Neural cell (in vitro differentiated cells): ENCODE data around the gene SLC6A6.

Experiments
- CTCF ChIP-seq: fragments of 450-650 bp; IDR thresholded peaks from 2 replicates; pipeline ENCODE4 v1.5.1; 2014; ENCODE audit warnings: antibody characterized with exemption, mild to moderate bottlenecking, moderate library complexity; ENCODE audit not compliant: poor library complexity, severe bottlenecking
- EP300 ChIP-seq: fragments of 450-650 bp; conservative IDR thresholded peaks from 2 replicates; pipeline ENCODE4 v1.6.1; 2014; ENCODE audit warnings: antibody characterized with exemption, mild to moderate bottlenecking, moderate library complexity; ENCODE audit not compliant: poor library complexity, severe bottlenecking
- EZH2 ChIP-seq: fragments of 200-600, 300-800 bp; shearing (Covaris generic), sonication (generic); IDR thresholded peaks from 2 replicates; pipeline ENCODE4 v1.6.1; 2014; ENCODE audit warnings: antibody characterized with exemption, low read length, borderline replicate concordance, mild to moderate bottlenecking; ENCODE audit not compliant: insufficient read depth, poor library complexity, severe bottlenecking
- POLR2AphosphoS5 ChIP-seq: IDR thresholded peaks from 2 replicates; pipeline ENCODE4 v1.6.1; 2012
- RAD21 ChIP-seq: fragments of 450-650 bp; conservative IDR thresholded peaks from 2 replicates; pipeline ENCODE4 v1.6.1; 2014; ENCODE audit warnings: antibody characterized with exemption, mild to moderate bottlenecking, moderate library complexity
- SMC3 ChIP-seq: fragments of 450-650 bp; conservative IDR thresholded peaks from 2 replicates; pipeline ENCODE4 v1.6.1; 2014; ENCODE audit warnings: antibody characterized with exemption, mild to moderate bottlenecking, moderate library complexity; ENCODE audit not compliant: poor library complexity
- TAF1 ChIP-seq: IDR thresholded peaks from 2 replicates; pipeline ENCODE4 v1.6.1; 2012; ENCODE audit warnings: low read depth
- TF ChIP-seq, protein P1 (sequence below): IDR thresholded peaks from 2 replicates; pipeline ENCODE4 v1.6.1; 2012; ENCODE audit warnings: borderline replicate concordance

- TF ChIP-seq, protein P1, sequence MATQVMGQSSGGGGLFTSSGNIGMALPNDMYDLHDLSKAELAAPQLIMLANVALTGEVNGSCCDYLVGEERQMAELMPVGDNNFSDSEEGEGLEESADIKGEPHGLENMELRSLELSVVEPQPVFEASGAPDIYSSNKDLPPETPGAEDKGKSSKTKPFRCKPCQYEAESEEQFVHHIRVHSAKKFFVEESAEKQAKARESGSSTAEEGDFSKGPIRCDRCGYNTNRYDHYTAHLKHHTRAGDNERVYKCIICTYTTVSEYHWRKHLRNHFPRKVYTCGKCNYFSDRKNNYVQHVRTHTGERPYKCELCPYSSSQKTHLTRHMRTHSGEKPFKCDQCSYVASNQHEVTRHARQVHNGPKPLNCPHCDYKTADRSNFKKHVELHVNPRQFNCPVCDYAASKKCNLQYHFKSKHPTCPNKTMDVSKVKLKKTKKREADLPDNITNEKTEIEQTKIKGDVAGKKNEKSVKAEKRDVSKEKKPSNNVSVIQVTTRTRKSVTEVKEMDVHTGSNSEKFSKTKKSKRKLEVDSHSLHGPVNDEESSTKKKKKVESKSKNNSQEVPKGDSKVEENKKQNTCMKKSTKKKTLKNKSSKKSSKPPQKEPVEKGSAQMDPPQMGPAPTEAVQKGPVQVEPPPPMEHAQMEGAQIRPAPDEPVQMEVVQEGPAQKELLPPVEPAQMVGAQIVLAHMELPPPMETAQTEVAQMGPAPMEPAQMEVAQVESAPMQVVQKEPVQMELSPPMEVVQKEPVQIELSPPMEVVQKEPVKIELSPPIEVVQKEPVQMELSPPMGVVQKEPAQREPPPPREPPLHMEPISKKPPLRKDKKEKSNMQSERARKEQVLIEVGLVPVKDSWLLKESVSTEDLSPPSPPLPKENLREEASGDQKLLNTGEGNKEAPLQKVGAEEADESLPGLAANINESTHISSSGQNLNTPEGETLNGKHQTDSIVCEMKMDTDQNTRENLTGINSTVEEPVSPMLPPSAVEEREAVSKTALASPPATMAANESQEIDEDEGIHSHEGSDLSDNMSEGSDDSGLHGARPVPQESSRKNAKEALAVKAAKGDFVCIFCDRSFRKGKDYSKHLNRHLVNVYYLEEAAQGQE, result no peak
- TF ChIP-seq CTCF (no peak), EZH2 (no peak), POLR2AphosphoS5 (no peak), EP300 (no peak), RAD21 (no peak), TAF1 (no peak), SMC3 (no peak)
Observed at GRCh38 chr3:14363379-14363778, 39.0 kb upstream of the SLC6A6 start.
